ENCODE measurements around the gene HOXD4.

Gene HOXD4

DNA sequence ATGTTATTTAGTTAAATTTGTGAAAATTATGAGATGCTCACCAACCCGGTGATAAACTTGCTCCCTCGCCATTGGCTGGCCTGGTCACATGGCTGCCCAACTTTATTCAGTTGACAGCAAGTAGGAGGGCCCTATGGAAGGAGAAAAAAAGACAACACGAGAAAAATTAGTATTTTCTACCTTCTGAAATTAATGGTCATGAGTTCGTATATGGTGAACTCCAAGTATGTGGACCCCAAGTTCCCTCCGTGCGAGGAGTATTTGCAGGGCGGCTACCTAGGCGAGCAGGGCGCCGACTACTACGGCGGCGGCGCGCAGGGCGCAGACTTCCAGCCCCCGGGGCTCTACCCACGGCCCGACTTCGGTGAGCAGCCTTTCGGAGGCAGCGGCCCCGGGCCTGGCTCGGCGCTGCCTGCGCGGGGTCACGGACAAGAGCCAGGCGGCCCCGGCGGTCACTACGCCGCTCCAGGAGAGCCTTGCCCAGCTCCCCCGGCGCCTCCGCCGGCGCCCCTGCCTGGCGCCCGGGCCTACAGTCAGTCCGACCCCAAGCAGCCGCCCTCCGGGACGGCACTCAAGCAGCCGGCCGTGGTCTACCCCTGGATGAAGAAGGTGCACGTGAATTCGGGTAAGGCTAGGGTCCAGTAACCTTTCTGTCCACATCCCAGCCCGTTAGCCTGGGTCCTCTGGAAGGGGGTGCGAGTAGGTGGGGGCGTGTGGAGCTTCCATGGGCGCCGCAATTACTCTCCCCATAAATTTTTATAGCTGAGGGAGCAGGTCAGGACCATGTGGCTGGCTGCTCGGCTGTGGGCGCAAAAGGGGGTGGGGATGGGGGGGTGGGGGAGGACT lies at the start of gene HOXD4:
Gene HOXD4 (plus strand): TSS at position 109 of the 846 bp plus-strand sequence. CDS start 84 bp downstream, at position 193.
- no peaks in the 10 kb centered on the region for H3K9me3 Mint-ChIP-seq
- DNase-seq: no peak
- H3K27me3 Mint-ChIP-seq: peaks cover 100% of the 10 kb centered on the region
- H3K4me1 Mint-ChIP-seq: no peaks in the 10 kb centered on the region
- no peak within 1 kb of the TSS for H3K4me3 Mint-ChIP-seq
- H3K36me3 Mint-ChIP-seq: no peaks in the 10 kb centered on the region
- no peak within 1 kb of the TSS for H3K27ac Mint-ChIP-seq
- CTCF ChIA-PET: interaction anchor here (1.5 to 1.9 kb wide), 2 partner anchors 24 to 304 kb away, joined by 6 to 8 read pairs; no protein-coding TSS in a partner anchor

DNA sequence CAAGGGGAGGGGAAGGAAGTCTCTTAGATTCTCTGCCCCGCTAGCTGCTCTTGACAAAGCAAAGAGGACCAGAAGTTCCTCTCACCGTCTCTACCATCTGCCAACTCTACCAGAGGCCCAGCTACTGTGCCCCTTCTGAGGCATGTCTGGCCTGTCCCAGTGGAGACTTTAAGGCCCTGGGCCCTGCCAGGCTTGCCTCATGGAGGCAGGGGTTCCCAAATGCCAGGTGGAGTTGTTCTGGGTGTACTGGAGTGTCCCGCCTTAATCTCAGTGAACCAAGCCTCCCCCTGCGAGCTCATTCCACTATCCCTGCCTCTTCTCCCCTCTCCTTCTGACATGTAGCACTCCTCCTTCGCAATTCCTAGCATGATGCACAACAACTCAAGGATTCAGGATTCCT lies 49.5 kb upstream of the HOXD4 start:
- Mint-ChIP-seq H3K4me3 (no peak overlapping the region), H3K4me1 (peaks cover 15% of the 10 kb centered on the region), H3K9me3 (peaks cover 3% of the 10 kb centered on the region), H3K27me3 (peaks cover 100% of the 10 kb centered on the region), H3K36me3 (peaks cover 5% of the 10 kb centered on the region), H3K27ac (no peak overlapping the region)
- DNase-seq: no peak
- CTCF ChIA-PET: interaction anchor here (0.9 to 1.4 kb wide), 3 partner anchors 25 to 39 kb away, joined by 3 to 4 read pairs (median 4); no protein-coding TSS in a partner anchor

- no peak overlapping the region for H3K27ac Mint-ChIP-seq
- H3K27me3 Mint-ChIP-seq: peaks cover 100% of the 10 kb centered on the region
- H3K4me3 Mint-ChIP-seq: no peak overlapping the region
- H3K9me3 Mint-ChIP-seq: peaks cover 3% of the 10 kb centered on the region
- CTCF ChIA-PET: interaction anchor here (0.8 to 1.4 kb wide), 4 partner anchors 18 to 38 kb away, joined by 3 to 5 read pairs (median 4); no protein-coding TSS in a partner anchor
- no peak for DNase-seq
- peaks cover 10% of the 10 kb centered on the region for H3K4me1 Mint-ChIP-seq
- peaks cover 5% of the 10 kb centered on the region for H3K36me3 Mint-ChIP-seq
These were observed 49.0 kb upstream of the HOXD4 start for GRCh38 chr2:176102309-176102866.

GRCh38 chr2:176103194-176103593 lies 48.2 kb upstream of the HOXD4 start:
- peaks cover 5% of the 10 kb centered on the region for H3K36me3 Mint-ChIP-seq
- CTCF ChIA-PET: interaction anchor here (1.4 kb wide), 1 partner anchor 24 kb away, joined by 4 read pairs; no protein-coding TSS in a partner anchor
- H3K4me1 Mint-ChIP-seq: peaks cover 5% of the 10 kb centered on the region
- no peak for DNase-seq
- H3K27me3 Mint-ChIP-seq: peaks cover 96% of the 10 kb centered on the region
- H3K4me3 Mint-ChIP-seq: no peak overlapping the region
- peaks cover 3% of the 10 kb centered on the region for H3K9me3 Mint-ChIP-seq
- H3K27ac Mint-ChIP-seq: no peak overlapping the region

DNA sequence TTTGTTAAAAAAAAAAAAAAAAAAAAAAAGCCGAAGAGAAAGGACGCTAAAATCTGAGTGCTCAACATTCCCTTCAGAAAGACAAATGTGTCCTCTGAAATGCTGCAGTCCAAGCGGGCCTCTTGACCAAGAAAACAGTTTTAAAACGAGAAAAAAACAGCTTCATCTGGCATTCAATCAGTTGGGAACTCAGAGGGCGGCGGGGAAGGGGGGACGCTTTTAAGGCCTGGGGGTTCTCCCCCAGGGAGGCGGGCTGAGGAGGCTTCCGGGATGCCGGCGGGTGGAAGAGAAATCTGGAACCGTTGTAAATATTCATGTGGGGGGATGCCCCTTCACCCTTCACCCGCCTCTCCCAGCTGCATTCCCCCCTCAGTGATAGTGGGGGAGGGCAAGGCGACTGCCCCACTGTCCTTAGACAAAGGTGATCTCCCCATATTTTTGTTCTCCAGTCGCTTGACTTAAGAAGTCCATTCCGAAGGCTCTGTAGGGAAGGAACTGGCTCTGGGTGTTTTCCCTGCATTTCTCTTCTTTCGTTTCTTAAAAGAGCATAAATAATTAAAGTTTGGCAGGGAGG lies 47.5 kb upstream of the HOXD4 start:
- Mint-ChIP-seq H3K27me3 (peaks cover 96% of the 10 kb centered on the region), H3K27ac (no peak overlapping the region), H3K36me3 (peaks cover 5% of the 10 kb centered on the region), H3K4me3 (no peak overlapping the region), H3K9me3 (peaks cover 3% of the 10 kb centered on the region), H3K4me1 (peaks cover 6% of the 10 kb centered on the region)
- CTCF ChIA-PET: no interaction called here
- DNase-seq: no peak

DNA sequence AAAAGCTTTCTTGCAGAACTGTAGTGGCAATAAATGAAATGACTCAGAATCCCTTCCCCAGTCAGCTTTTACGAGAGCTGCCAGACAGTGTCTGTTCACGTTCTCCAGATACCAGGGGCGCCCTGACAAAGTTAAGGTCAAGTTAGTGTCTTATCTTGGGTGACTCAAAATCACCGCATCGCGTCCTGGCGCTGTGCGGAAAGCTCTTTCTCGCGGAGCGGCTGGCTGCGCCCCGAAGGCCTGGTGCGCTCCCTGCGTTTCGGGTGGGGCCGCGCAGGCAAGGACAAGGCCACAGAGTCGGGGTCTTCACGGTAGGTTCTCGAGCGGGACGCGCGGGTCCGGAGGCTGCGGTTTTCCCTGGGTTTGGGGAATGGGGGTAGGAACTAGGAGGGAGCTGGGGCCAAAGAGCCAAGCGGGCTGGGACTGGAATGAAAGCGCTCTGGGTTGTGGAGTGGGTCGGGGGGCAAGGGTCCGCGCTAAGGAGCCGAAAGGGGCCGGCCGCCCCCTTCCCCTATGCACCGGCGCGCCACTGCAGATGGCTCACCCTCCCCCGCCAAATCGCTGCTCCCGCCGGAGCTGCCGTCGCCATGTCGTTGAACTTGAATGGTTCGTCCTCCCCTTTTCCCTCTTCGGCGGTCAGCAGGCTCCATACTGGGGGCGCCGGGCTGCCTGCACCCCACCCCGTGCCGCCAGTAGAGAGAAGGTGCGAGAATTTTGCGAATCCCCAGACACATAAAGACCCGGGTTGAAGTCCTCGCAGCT lies 46.9 kb upstream of the HOXD4 start:
- H3K27me3 Mint-ChIP-seq: peaks cover 96% of the 10 kb centered on the region
- no peak overlapping the region for H3K4me3 Mint-ChIP-seq
- peaks cover 7% of the 10 kb centered on the region for H3K4me1 Mint-ChIP-seq
- CTCF ChIA-PET: no interaction called here
- H3K36me3 Mint-ChIP-seq: peaks cover 7% of the 10 kb centered on the region
- peak overlapping the region; percentile 73 for H3K27ac Mint-ChIP-seq
- DNase-seq: no peak
- peaks cover 4% of the 10 kb centered on the region for H3K9me3 Mint-ChIP-seq

DNA sequence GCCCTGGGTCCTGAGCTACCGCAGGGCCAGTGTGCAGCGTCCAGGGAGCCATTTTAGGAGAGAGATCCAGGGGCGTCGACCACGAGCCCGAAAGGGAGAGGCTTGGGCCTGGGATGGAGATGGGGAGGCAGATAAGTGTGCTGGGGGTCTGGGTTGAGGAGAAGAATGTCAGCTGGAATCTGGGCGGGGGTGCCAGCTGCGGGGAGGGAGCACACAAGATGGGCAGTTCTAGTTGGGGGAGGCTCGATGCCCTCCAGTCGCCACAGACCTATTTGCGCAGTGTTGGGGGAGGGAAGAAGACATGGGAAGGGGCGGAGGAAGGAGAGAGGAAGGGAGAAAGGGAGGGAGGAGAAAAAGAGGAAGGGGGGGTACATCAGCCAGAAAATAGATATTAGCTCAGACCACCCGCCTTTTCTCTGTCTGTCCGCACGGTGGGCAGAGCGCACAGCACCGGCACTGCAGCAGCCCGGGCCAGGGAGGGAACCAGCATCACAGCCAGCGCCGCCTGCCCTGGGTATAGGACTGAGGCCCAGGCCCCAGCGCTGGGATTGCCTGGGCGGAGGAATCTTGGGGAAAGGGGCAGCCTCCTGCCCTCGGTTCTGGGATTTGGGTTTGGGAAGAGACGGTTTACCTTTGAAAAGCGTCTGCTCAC lies 46.1 kb upstream of the HOXD4 start:
- H3K4me1 Mint-ChIP-seq: peaks cover 7% of the 10 kb centered on the region
- peak overlapping the region; percentile 45 for H3K27ac Mint-ChIP-seq
- H3K36me3 Mint-ChIP-seq: peaks cover 7% of the 10 kb centered on the region
- peaks cover 4% of the 10 kb centered on the region for H3K9me3 Mint-ChIP-seq
- CTCF ChIA-PET: no interaction called here
- DNase-seq: no peak
- H3K4me3 Mint-ChIP-seq: no peak overlapping the region
- H3K27me3 Mint-ChIP-seq: peaks cover 95% of the 10 kb centered on the region

DNA sequence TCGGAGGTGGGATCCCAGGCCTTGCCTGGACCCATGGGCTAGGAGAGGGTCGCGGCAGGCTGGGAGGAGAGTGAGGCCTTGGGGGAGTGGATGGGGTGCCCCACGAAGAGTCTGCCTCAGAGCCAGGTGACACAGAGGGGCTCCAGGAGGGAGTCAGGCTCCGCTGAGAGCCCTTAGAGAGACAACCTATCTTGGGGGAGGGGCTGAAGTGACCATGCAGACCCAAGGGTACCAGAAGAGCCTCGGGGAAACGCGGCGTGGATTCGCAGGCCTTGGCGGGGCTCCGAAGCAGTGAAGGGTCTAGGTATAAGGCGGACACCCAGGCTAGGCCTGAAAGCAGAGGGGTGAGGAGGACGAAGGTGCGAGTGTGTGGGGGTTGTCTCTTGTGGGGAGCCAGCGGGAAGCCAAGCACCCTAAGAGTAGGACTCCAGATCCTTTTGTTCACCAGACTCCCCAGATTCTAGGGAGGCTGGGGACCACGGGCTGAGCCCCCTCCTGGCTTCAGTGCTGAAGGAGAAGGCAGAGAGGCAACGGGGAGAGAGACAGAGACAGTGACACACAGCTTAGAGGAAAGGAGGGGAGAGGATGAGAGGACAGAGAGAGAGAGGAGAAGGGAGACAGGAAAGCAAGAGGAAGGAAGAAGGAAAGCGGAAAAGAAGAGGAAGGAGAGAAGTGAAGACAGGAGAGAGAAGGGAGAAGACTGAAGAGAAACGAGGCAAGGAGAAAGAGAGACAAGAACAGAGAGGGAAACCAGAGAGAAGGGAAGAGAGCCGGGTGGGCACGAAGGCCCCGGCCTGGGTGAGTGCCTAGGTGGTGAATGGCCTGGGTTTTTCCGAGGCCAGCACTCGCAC lies 45.4 kb upstream of the HOXD4 start:
- H3K4me1 Mint-ChIP-seq: peaks cover 7% of the 10 kb centered on the region
- peak overlapping the region; percentile 43 for H3K4me3 Mint-ChIP-seq
- CTCF ChIA-PET: no interaction called here
- H3K27me3 Mint-ChIP-seq: peaks cover 92% of the 10 kb centered on the region
- peaks cover 7% of the 10 kb centered on the region for H3K36me3 Mint-ChIP-seq
- peaks cover 4% of the 10 kb centered on the region for H3K9me3 Mint-ChIP-seq
- H3K27ac Mint-ChIP-seq: peak overlapping the region; percentile 82
- DNase-seq: no peak

- DNase-seq: no peak
- Mint-ChIP-seq H3K9me3 (peaks cover 4% of the 10 kb centered on the region), H3K4me3 (peak within 1 kb of the TSS; percentile 43), H3K36me3 (peaks cover 9% of the 10 kb centered on the region), H3K4me1 (peaks cover 7% of the 10 kb centered on the region), H3K27ac (peak within 1 kb of the TSS; percentile 82), H3K27me3 (peaks cover 92% of the 10 kb centered on the region)
- CTCF ChIA-PET: no interaction called here
These were observed 44.5 kb upstream of the HOXD4 start, which contains the start of gene HOXD11 for GRCh38 chr2:176106581-176107539. Gene HOXD11 (plus strand): TSS chr2:176107280. CDS start chr2:176107356, 76 bp downstream.

- CTCF ChIA-PET: no interaction called here
- H3K27me3 Mint-ChIP-seq: peaks cover 92% of the 10 kb centered on the region
- DNase-seq: no peak
- H3K27ac Mint-ChIP-seq: no peak overlapping the region
- peaks cover 9% of the 10 kb centered on the region for H3K36me3 Mint-ChIP-seq
- no peak overlapping the region for H3K4me3 Mint-ChIP-seq
- peaks cover 7% of the 10 kb centered on the region for H3K4me1 Mint-ChIP-seq
- peaks cover 4% of the 10 kb centered on the region for H3K9me3 Mint-ChIP-seq
These were observed 43.6 kb upstream of the HOXD4 start for GRCh38 chr2:176107731-176108181.

GRCh38 chr2:176109192-176109901 lies 42.0 kb upstream of the HOXD4 start:
- CTCF ChIA-PET: interaction anchor here (0.8 to 2.3 kb wide), 6 partner anchors 11 to 419 kb away, joined by 3 to 12 read pairs (median 4); no protein-coding TSS in a partner anchor
- H3K27me3 Mint-ChIP-seq: peaks cover 92% of the 10 kb centered on the region
- H3K4me3 Mint-ChIP-seq: peak overlapping the region; percentile 24
- H3K4me1 Mint-ChIP-seq: peaks cover 7% of the 10 kb centered on the region
- peak overlapping the region; percentile 66 for H3K27ac Mint-ChIP-seq
- peaks cover 4% of the 10 kb centered on the region for H3K9me3 Mint-ChIP-seq
- no peak for DNase-seq
- H3K36me3 Mint-ChIP-seq: peaks cover 9% of the 10 kb centered on the region

Measured in activated naive CD4-positive, alpha-beta T cell treated with anti-CD3 and anti-CD28 coated beads, Interleukin-2, amount 10 ng/mL, durations not matched to agents 7 days and 5 days (primary cell).